Thyroid gland (tissue), 4 donors: ENCODE data around the gene PLXDC2.

ENCODE experiments used
- POLR2A ChIP-seq, 2 donors: fragments of 450-650 bp; IDR thresholded peaks; one replicate each; pipeline ENCODE4 v1.6.1; 2017; ENCODE audit warnings: antibody characterized with exemption in 2 of 2, mild to moderate bottlenecking in 2 of 2, moderate library complexity in 1 of 2
- TF ChIP-seq, protein P1 (sequence below), 6 experiments: fragments of 200-600 bp in 3 of 6; fragments of 450-650 bp in 3 of 6; sonication (generic) in 3 of 6; IDR thresholded peaks; one replicate each; pipeline ENCODE4 v1.5.1; 2016 to 2019; ENCODE audit warnings: antibody characterized with exemption in 6 of 6, mild to moderate bottlenecking in 2 of 6, inconsistent platforms in 1 of 6, moderate library complexity in 1 of 6

- TF ChIP-seq, protein P1, sequence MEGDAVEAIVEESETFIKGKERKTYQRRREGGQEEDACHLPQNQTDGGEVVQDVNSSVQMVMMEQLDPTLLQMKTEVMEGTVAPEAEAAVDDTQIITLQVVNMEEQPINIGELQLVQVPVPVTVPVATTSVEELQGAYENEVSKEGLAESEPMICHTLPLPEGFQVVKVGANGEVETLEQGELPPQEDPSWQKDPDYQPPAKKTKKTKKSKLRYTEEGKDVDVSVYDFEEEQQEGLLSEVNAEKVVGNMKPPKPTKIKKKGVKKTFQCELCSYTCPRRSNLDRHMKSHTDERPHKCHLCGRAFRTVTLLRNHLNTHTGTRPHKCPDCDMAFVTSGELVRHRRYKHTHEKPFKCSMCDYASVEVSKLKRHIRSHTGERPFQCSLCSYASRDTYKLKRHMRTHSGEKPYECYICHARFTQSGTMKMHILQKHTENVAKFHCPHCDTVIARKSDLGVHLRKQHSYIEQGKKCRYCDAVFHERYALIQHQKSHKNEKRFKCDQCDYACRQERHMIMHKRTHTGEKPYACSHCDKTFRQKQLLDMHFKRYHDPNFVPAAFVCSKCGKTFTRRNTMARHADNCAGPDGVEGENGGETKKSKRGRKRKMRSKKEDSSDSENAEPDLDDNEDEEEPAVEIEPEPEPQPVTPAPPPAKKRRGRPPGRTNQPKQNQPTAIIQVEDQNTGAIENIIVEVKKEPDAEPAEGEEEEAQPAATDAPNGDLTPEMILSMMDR (IDR thresholded peaks at IDR 0.05), result no peak
- no peak for TF ChIP-seq POLR2A (IDR thresholded peaks at IDR 0.05)
Measured at GRCh38 chr10:19840776-19841175, 24.5 kb downstream of the PLXDC2 start.
